CD14-positive monocyte (primary cell): ENCODE results near the gene ARAP2. TPM values are rescaled to one million over a fixed set of nuclear protein-coding genes. Genes with fewer than 3 reads are reported as not detected.

Source experiments
- DNase-seq, 3 donors: peaks; one replicate each; pipeline ENCODE4 v3.0.0-alpha.2; 2011 to 2022
- H2AFZ ChIP-seq: 2 replicates; pipeline ENCODE4 v1.6.0; 2012; ENCODE audit warnings: mild to moderate bottlenecking, low read depth, low read length, inconsistent platforms; ENCODE audit not compliant: insufficient read depth, poor library complexity, severe bottlenecking
- H3K27ac ChIP-seq, 2 donors: 1 replicate in 1 of 2; 2 replicates in 1 of 2; pipeline ENCODE4 v1.5.1; 2012 to 2013; ENCODE audit warnings: low read length in 2 of 2, control low read depth in 1 of 2, inconsistent platforms in 1 of 2, low read depth in 1 of 2, mild to moderate bottlenecking in 1 of 2
- H3K27me3 ChIP-seq, 2 donors: one replicate each; pipeline versions ENCODE4 v1.6.0 to v1.6.1; 2011 to 2013; ENCODE audit warnings: low read length in 2 of 2; ENCODE audit not compliant: control insufficient read depth in 2 of 2, insufficient read depth in 2 of 2
- H3K36me3 ChIP-seq, 2 donors: replicated peaks in 1 of 2; 1 replicate in 1 of 2; 2 replicates in 1 of 2; pipeline versions ENCODE4 v1.5.1 to v1.6.1; 2012 to 2013; ENCODE audit warnings: low read length in 2 of 2, control low read depth in 1 of 2, inconsistent platforms in 1 of 2, mild to moderate bottlenecking in 1 of 2; ENCODE audit not compliant: insufficient read depth in 2 of 2, control insufficient read depth in 1 of 2
- H3K4me1 ChIP-seq, 2 donors: 1 replicate in 1 of 2; 2 replicates in 1 of 2; pipeline versions ENCODE4 v1.5.1 to v1.6.1; 2012 to 2013; ENCODE audit warnings: low read length in 2 of 2, control low read depth in 1 of 2, inconsistent platforms in 1 of 2, mild to moderate bottlenecking in 1 of 2, moderate library complexity in 1 of 2; ENCODE audit not compliant: insufficient read depth in 2 of 2, control insufficient read depth in 1 of 2
- H3K4me2 ChIP-seq: replicated peaks from 2 replicates; pipeline ENCODE3; 2012; ENCODE audit warnings: low read length, moderate library complexity, mild to moderate bottlenecking; ENCODE audit not compliant: poor library complexity, severe bottlenecking; ENCODE audit errors: extremely low read depth
- H3K4me3 ChIP-seq, 3 experiments: fragments of 200-600 bp in 1 of 3; sonication (generic) in 1 of 3; replicated peaks in 1 of 3; 1 replicate in 2 of 3; 2 replicates in 1 of 3; pipeline ENCODE4 v1.5.1; 2011 to 2013; ENCODE audit warnings: low read length in 3 of 3, mild to moderate bottlenecking in 3 of 3, control low read depth in 2 of 3, low read depth in 2 of 3, inconsistent platforms in 1 of 3, moderate library complexity in 1 of 3
- H3K79me2 ChIP-seq: 2 replicates; pipeline ENCODE4 v1.6.0; 2012; ENCODE audit warnings: mild to moderate bottlenecking, control low read depth, inconsistent platforms, low read length, moderate library complexity; ENCODE audit not compliant: insufficient read depth
- H3K9ac ChIP-seq: 2 replicates; pipeline ENCODE4 v1.6.0; 2017; ENCODE audit warnings: low read length, mild to moderate bottlenecking; ENCODE audit not compliant: insufficient read depth, poor library complexity, severe bottlenecking
- H3K9me3 ChIP-seq, 2 donors: replicated peaks in 1 of 2; 1 replicate in 1 of 2; 2 replicates in 1 of 2; pipeline versions ENCODE4 v1.5.1 to v1.6.1; 2012 to 2013; ENCODE audit warnings: low read length in 2 of 2, control low read depth in 1 of 2; ENCODE audit not compliant: control insufficient read depth in 1 of 2, insufficient read depth in 1 of 2
- H4K20me1 ChIP-seq: 2 replicates; pipeline ENCODE4 v1.6.0; 2012; ENCODE audit warnings: mild to moderate bottlenecking, low read length, control low read depth, moderate library complexity; ENCODE audit not compliant: insufficient read depth
- H3K27ac Mint-ChIP-seq, 7 donors: one replicate each; pipeline ENCODE4 v1.8.0; 2020; ENCODE audit warnings: mild to moderate bottlenecking in 7 of 7, mixed read lengths in 7 of 7, moderate library complexity in 6 of 7, inconsistent platforms in 2 of 7
- H3K27me3 Mint-ChIP-seq, 3 donors: one replicate each; pipeline ENCODE4 v1.8.0; 2021 to 2022; ENCODE audit warnings: low read depth in 3 of 3, mild to moderate bottlenecking in 3 of 3, mixed read lengths in 3 of 3, moderate library complexity in 3 of 3, inconsistent platforms in 1 of 3
- H3K36me3 Mint-ChIP-seq, 2 donors: one replicate each; pipeline ENCODE4 v1.8.0; 2020; ENCODE audit warnings: mixed read lengths in 2 of 2, inconsistent platforms in 1 of 2, mild to moderate bottlenecking in 1 of 2
- H3K4me1 Mint-ChIP-seq: one replicate; pipeline ENCODE4 v1.8.0; 2020; ENCODE audit warnings: mild to moderate bottlenecking, mixed read lengths
- H3K4me3 Mint-ChIP-seq, 2 donors: one replicate each; pipeline ENCODE4 v1.8.0; 2020; ENCODE audit warnings: mild to moderate bottlenecking in 2 of 2, mixed read lengths in 2 of 2, moderate library complexity in 1 of 2
- H3K9me3 Mint-ChIP-seq, 7 donors: one replicate each; pipeline ENCODE4 v1.8.0; 2020 to 2022; ENCODE audit warnings: mixed read lengths in 7 of 7, mild to moderate bottlenecking in 6 of 7, moderate library complexity in 6 of 7, inconsistent platforms in 2 of 7
- CTCF ChIP-seq: fragments of 200-600 bp; IDR thresholded peaks from one replicate; pipeline ENCODE4 v1.8.0; 2022; ENCODE audit warnings: antibody characterized with exemption, mild to moderate bottlenecking
- intact Hi-C, 2 donors: fragments of 100-400 bp; cut with micrococcal nuclease; formaldehyde crosslinking; loops; one replicate each; pipeline versions ENCODE4 v1.15.0 to v1.15.1; 2023
- polyA plus RNA-seq, 3 donors: library from polyadenylated mRNA; depleted of rRNA in 1 of 3; unstranded in 2 of 3; stranded (reverse) in 1 of 3; fragments of 300-500 nt in 2 of 3; fragments of >200 nt in 1 of 3; fragmentation: Illumina TruSeq in 2 of 3; gene quantifications; 1 replicate in 2 of 3; 2 replicates in 1 of 3; pipeline ENCODE4 v1.2.3, GENCODE V29; 2012 to 2021

ARAP2 gene
- polyA plus RNA-seq, 3 donors: 4.6 to 17.7 (median 5.6) TPM

DNA sequence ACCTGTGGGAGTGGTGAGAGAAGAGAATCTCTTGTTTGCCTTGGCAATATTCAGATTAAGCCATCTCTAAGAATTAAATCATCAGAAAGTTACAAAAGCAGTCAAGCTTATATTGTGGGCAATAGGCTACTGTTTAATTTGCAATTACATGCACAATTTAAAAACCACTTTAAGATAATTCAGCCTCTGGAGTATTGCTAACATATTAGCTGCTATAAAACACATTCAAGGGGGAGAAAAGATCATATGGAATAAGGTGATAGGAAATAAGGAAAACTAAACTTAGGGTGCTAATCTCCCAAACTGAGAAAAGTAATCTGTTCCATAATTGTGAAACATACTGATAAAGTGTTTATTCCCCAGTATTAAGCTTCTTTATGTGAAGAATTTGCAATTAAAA is 103.9 kb downstream of the ARAP2 start:
- Mint-ChIP-seq H3K4me1 (peaks cover 10% of the 10 kb centered on the region), H3K9me3 (no peaks in the 10 kb centered on the region), H3K36me3 (peaks cover 29 to 52% of the 10 kb centered on the region in 2 donors), H3K4me3 (no peak overlapping the region), H3K27ac (no peak overlapping the region), H3K27me3 (no peaks in the 10 kb centered on the region)
- Histone ChIP-seq H3K9ac (no peak overlapping the region), H4K20me1 (no peaks in the 10 kb centered on the region), H3K36me3 (peaks cover 12 to 40% of the 10 kb centered on the region in 2 donors), H3K9me3 (no peaks in the 10 kb centered on the region), H3K4me1 (peaks cover 0 to 8% of the 10 kb centered on the region in 2 donors), H3K4me2 (no peak overlapping the region), H3K27ac (no peak overlapping the region), H3K79me2 (no peaks in the 10 kb centered on the region), H3K27me3 (no peaks in the 10 kb centered on the region), H2AFZ (no peak overlapping the region), H3K4me3 (no peak overlapping the region)
- intact Hi-C loops: no loop called here
- no peak for DNase-seq
- TF ChIP-seq CTCF: no peak

GRCh38 chr4:36138220-36138619 is 106.1 kb downstream of the ARAP2 start:
- Mint-ChIP-seq H3K27me3 (no peaks in the 10 kb centered on the region), H3K4me3 (no peak overlapping the region), H3K4me1 (peaks cover 10% of the 10 kb centered on the region), H3K36me3 (peaks cover 19 to 35% of the 10 kb centered on the region in 2 donors), H3K9me3 (no peaks in the 10 kb centered on the region), H3K27ac (no peak overlapping the region)
- Histone ChIP-seq H3K36me3 (peaks cover 2 to 27% of the 10 kb centered on the region in 2 donors), H3K4me1 (peaks cover 9 to 20% of the 10 kb centered on the region in 2 donors), H3K9me3 (no peaks in the 10 kb centered on the region), H3K4me2 (no peak overlapping the region), H4K20me1 (no peaks in the 10 kb centered on the region), H3K9ac (no peak overlapping the region), H3K27me3 (no peaks in the 10 kb centered on the region), H2AFZ (no peak overlapping the region), H3K27ac (no peak overlapping the region), H3K79me2 (no peaks in the 10 kb centered on the region), H3K4me3 (no peak overlapping the region)
- no peak for DNase-seq
- intact Hi-C loops: no loop called here
- no peak for TF ChIP-seq CTCF
